Ectodermal cell (in vitro differentiated cells): Measurements from ENCODE around the gene IFNGR2.

ENCODE experiments used
- H3K27ac ChIP-seq: 2 replicates; pipeline ENCODE4 v1.7.0; 2013; ENCODE audit warnings: mild to moderate bottlenecking, low read depth, low read length; ENCODE audit not compliant: insufficient read depth, poor library complexity, severe bottlenecking
- H3K27me3 ChIP-seq: 2 replicates; pipeline ENCODE4 v1.7.0; 2013; ENCODE audit warnings: mild to moderate bottlenecking, low read length; ENCODE audit not compliant: insufficient read depth, control insufficient read depth, poor library complexity, severe bottlenecking
- H3K36me3 ChIP-seq: one replicate; pipeline ENCODE4 v1.7.0; 2013; ENCODE audit warnings: low read length; ENCODE audit not compliant: control insufficient read depth, insufficient read depth
- H3K4me1 ChIP-seq: one replicate; pipeline ENCODE4 v1.7.0; 2013; ENCODE audit warnings: low read length; ENCODE audit not compliant: control insufficient read depth, insufficient read depth
- H3K4me3 ChIP-seq: 2 replicates; pipeline ENCODE4 v1.7.0; 2013; ENCODE audit warnings: low read depth, low read length, control low read depth; ENCODE audit not compliant: insufficient read depth
- H3K9me3 ChIP-seq: 2 replicates; pipeline ENCODE4 v1.7.0; 2013; ENCODE audit warnings: mild to moderate bottlenecking, low read length, moderate library complexity; ENCODE audit not compliant: control insufficient read depth
- WGBS, 2 experiments: methylation state at CpG; one replicate each; pipeline ENCODE4 v1.1.7; 2013; ENCODE audit warnings: missing lambda C conversion rate in 2 of 2; 5-methylcytosine and 5-hydroxymethylcytosine counted together

IFNGR2 gene

GRCh38 chr21:33479679-33480480 is 76.7 kb downstream of the IFNGR2 start, which contains the start of gene TMEM50B:
Gene TMEM50B, minus strand, starts transcription at chr21:33479974. Its CDS starts 11,089 bp downstream, at chr21:33468885.
- Histone ChIP-seq H3K4me3 (peak within 1 kb of the TSS; percentile 87), H3K27me3 (peaks cover 13% of the 10 kb centered on the region), H3K4me1 (peaks cover 5% of the 10 kb centered on the region), H3K9me3 (no peaks in the 10 kb centered on the region), H3K36me3 (no peaks in the 10 kb centered on the region), H3K27ac (peak within 1 kb of the TSS; percentile 83)
- WGBS, 2 experiments: 0% methylated on average over 93 of the region's 93 CpGs

GRCh38 chr21:33480481-33481103 is 77.4 kb downstream of the IFNGR2 start:
- WGBS, 2 experiments: 44 to 47% methylated on average over 13 to 16 of the region's 17 CpGs
- Histone ChIP-seq H3K9me3 (no peaks in the 10 kb centered on the region), H3K27me3 (peaks cover 13% of the 10 kb centered on the region), H3K36me3 (no peaks in the 10 kb centered on the region), H3K27ac (peak overlapping the region; percentile 83), H3K4me1 (peaks cover 5% of the 10 kb centered on the region), H3K4me3 (peak overlapping the region; percentile 87)

GRCh38 chr21:33481314-33481943 is 78.2 kb downstream of the IFNGR2 start:
- H3K9me3 ChIP-seq: no peaks in the 10 kb centered on the region
- peaks cover 13% of the 10 kb centered on the region for H3K27me3 ChIP-seq
- no peaks in the 10 kb centered on the region for H3K36me3 ChIP-seq
- peaks cover 5% of the 10 kb centered on the region for H3K4me1 ChIP-seq
- WGBS, 2 experiments: 88 to 89% methylated on average over 8 to 9 of the region's 9 CpGs
- no peak overlapping the region for H3K27ac ChIP-seq
- H3K4me3 ChIP-seq: no peak overlapping the region
